Neural cell (in vitro differentiated cells): ENCODE data around the gene CSGALNACT2. TPM values are rescaled to one million over a fixed set of nuclear protein-coding genes. Genes with fewer than 3 reads are reported as not detected.

Source experiments
- H2AFZ ChIP-seq: fragments of 200-600, 300-800 bp; sonication (generic), shearing (Covaris generic); 2 replicates; pipeline ENCODE4 v1.6.0; 2014; ENCODE audit warnings: low read depth, mild to moderate bottlenecking, antibody characterized with exemption, low read length, moderate library complexity
- H3F3A ChIP-seq: fragments of 200-600 bp; shearing (Covaris generic); 2 replicates; pipeline ENCODE4 v1.6.1; 2016; ENCODE audit warnings: mild to moderate bottlenecking, moderate library complexity, mixed read lengths, antibody characterized with exemption, low read length; ENCODE audit not compliant: insufficient read depth, poor library complexity, severe bottlenecking
- H3K27ac ChIP-seq: fragments of 200-600, 300-800 bp; sonication (generic), shearing (Covaris generic); 2 replicates; pipeline ENCODE4 v1.5.1; 2014; ENCODE audit warnings: mild to moderate bottlenecking, low read length, moderate library complexity
- H3K27me3 ChIP-seq: fragments of 300-800, 200-600 bp; sonication (generic), shearing (Covaris generic); 2 replicates; pipeline ENCODE4 v1.6.0; 2014; ENCODE audit warnings: mild to moderate bottlenecking, low read depth, low read length, moderate library complexity; ENCODE audit not compliant: insufficient read depth
- H3K36me3 ChIP-seq: fragments of 300-800, 200-600 bp; sonication (generic), shearing (Covaris generic); 2 replicates; pipeline ENCODE4 v1.5.1; 2014; ENCODE audit warnings: mild to moderate bottlenecking, antibody characterized with exemption, low read length, moderate library complexity; ENCODE audit not compliant: insufficient read depth
- H3K4me2 ChIP-seq: fragments of 300-800, 200-600 bp; sonication (generic), shearing (Covaris generic); 2 replicates; pipeline ENCODE4 v1.6.0; 2014; ENCODE audit warnings: mild to moderate bottlenecking, low read length
- H3K4me3 ChIP-seq: fragments of 300-800, 200-600 bp; sonication (generic), shearing (Covaris generic); 2 replicates; pipeline ENCODE4 v1.5.1; 2014; ENCODE audit warnings: mild to moderate bottlenecking, low read length, moderate library complexity
- H3K79me2 ChIP-seq: fragments of 200-600 bp; shearing (Covaris generic); replicated peaks from 2 replicates; pipeline ENCODE4 v1.6.0; 2014; ENCODE audit warnings: mild to moderate bottlenecking, low read length, moderate library complexity; ENCODE audit not compliant: insufficient read depth
- H3K9ac ChIP-seq: fragments of 300-800, 200-600 bp; sonication (generic), shearing (Covaris generic); 2 replicates; pipeline ENCODE4 v1.6.1; 2016; ENCODE audit warnings: mild to moderate bottlenecking, low read length, mixed read lengths
- H3K9me2 ChIP-seq: fragments of 200-600 bp; shearing (Covaris generic); 2 replicates; pipeline ENCODE4 v1.6.1; 2016; ENCODE audit warnings: mild to moderate bottlenecking, low read length, mixed read lengths; ENCODE audit not compliant: insufficient read depth
- H3K9me3 ChIP-seq: fragments of 200-600, 300-800 bp; sonication (generic), shearing (Covaris generic); 2 replicates; pipeline ENCODE4 v1.6.1; 2016; ENCODE audit warnings: mild to moderate bottlenecking, mixed run types, low read length, moderate library complexity, mixed read lengths
- H4K20me1 ChIP-seq: fragments of 200-600 bp; shearing (Covaris generic); 2 replicates; pipeline ENCODE4 v1.6.1; 2016; ENCODE audit warnings: mild to moderate bottlenecking, mixed run types; ENCODE audit not compliant: insufficient read depth
- EP300 ChIP-seq: fragments of 450-650 bp; conservative IDR thresholded peaks from 2 replicates; pipeline ENCODE4 v1.6.1; 2014; ENCODE audit warnings: antibody characterized with exemption, mild to moderate bottlenecking, moderate library complexity; ENCODE audit not compliant: poor library complexity, severe bottlenecking
- EZH2 ChIP-seq: fragments of 200-600, 300-800 bp; shearing (Covaris generic), sonication (generic); IDR thresholded peaks from 2 replicates; pipeline ENCODE4 v1.6.1; 2014; ENCODE audit warnings: antibody characterized with exemption, low read length, borderline replicate concordance, mild to moderate bottlenecking; ENCODE audit not compliant: insufficient read depth, poor library complexity, severe bottlenecking
- MXI1 ChIP-seq: fragments of 450-650 bp; conservative IDR thresholded peaks from 2 replicates; pipeline ENCODE4 v1.6.1; 2014; ENCODE audit warnings: antibody characterized with exemption, mild to moderate bottlenecking; ENCODE audit not compliant: poor library complexity, severe bottlenecking
- POLR2AphosphoS5 ChIP-seq: IDR thresholded peaks from 2 replicates; pipeline ENCODE4 v1.6.1; 2012
- RAD21 ChIP-seq: fragments of 450-650 bp; conservative IDR thresholded peaks from 2 replicates; pipeline ENCODE4 v1.6.1; 2014; ENCODE audit warnings: antibody characterized with exemption, mild to moderate bottlenecking, moderate library complexity
- SMC3 ChIP-seq: fragments of 450-650 bp; conservative IDR thresholded peaks from 2 replicates; pipeline ENCODE4 v1.6.1; 2014; ENCODE audit warnings: antibody characterized with exemption, mild to moderate bottlenecking, moderate library complexity; ENCODE audit not compliant: poor library complexity
- TAF1 ChIP-seq: IDR thresholded peaks from 2 replicates; pipeline ENCODE4 v1.6.1; 2012; ENCODE audit warnings: low read depth
- polyA plus RNA-seq: library from polyadenylated mRNA; depleted of rRNA; stranded (reverse); fragments of >200 nt; gene quantifications from 2 replicates; pipeline ENCODE4 v1.2.3, GENCODE V29; 2014
- TF ChIP-seq, protein P1 (sequence below): IDR thresholded peaks from 2 replicates; pipeline ENCODE4 v1.6.1; 2012; ENCODE audit warnings: borderline replicate concordance
- TF ChIP-seq, protein P2 (sequence below): fragments of 450-650 bp; IDR thresholded peaks from 2 replicates; pipeline ENCODE4 v1.5.1; 2014; ENCODE audit warnings: antibody characterized with exemption, mild to moderate bottlenecking, moderate library complexity; ENCODE audit not compliant: poor library complexity, severe bottlenecking

The CSGALNACT2 gene
- polyA plus RNA-seq, 1 donor from 2014 or later = 20.7 TPM

DNA sequence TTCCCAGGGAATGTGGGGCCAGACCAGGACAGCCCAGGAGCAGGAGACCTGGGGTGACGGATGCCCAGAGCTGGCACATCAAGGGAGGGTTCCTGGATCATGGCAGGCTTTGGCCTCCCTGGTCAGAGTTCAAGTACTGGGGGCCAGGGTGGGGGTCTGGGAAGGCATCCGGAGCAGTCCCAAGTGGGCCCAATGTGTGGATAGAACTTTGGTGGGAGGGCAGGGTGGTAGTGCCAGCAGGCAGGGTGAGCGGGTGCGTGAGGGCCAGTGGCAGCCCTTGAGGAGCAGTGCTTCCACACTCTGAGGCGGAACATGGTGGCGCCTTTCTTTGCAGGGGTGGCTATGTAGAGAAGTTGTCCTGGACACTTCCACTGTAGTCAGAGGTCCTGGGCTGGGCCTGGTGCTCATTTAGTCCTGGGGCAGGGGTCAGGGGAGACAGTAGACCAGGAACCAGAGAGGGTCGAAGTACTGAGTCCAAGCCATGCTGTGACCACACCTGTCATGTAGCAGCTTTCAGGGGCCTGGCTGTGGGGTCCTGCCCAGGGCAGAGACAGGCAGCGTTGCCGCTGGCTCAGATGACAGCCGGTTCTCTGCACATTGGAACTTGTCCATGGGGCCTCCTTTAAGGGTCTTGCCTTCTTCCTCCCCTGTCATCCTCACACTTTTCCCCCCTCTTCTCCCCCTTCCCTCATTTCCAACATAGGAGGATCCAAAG lies 22.2 kb upstream of the CSGALNACT2 start:
- Histone ChIP-seq H3K9ac (no peak overlapping the region), H2AFZ (no peak overlapping the region), H3F3A (no peaks in the 10 kb centered on the region), H3K9me3 (no peaks in the 10 kb centered on the region), H3K36me3 (no peaks in the 10 kb centered on the region), H4K20me1 (no peaks in the 10 kb centered on the region), H3K27me3 (no peaks in the 10 kb centered on the region), H3K4me2 (no peak overlapping the region), H3K27ac (no peak overlapping the region), H3K79me2 (no peaks in the 10 kb centered on the region), H3K9me2 (no peaks in the 10 kb centered on the region), H3K4me3 (no peak overlapping the region)
- TF ChIP-seq, protein P1, sequence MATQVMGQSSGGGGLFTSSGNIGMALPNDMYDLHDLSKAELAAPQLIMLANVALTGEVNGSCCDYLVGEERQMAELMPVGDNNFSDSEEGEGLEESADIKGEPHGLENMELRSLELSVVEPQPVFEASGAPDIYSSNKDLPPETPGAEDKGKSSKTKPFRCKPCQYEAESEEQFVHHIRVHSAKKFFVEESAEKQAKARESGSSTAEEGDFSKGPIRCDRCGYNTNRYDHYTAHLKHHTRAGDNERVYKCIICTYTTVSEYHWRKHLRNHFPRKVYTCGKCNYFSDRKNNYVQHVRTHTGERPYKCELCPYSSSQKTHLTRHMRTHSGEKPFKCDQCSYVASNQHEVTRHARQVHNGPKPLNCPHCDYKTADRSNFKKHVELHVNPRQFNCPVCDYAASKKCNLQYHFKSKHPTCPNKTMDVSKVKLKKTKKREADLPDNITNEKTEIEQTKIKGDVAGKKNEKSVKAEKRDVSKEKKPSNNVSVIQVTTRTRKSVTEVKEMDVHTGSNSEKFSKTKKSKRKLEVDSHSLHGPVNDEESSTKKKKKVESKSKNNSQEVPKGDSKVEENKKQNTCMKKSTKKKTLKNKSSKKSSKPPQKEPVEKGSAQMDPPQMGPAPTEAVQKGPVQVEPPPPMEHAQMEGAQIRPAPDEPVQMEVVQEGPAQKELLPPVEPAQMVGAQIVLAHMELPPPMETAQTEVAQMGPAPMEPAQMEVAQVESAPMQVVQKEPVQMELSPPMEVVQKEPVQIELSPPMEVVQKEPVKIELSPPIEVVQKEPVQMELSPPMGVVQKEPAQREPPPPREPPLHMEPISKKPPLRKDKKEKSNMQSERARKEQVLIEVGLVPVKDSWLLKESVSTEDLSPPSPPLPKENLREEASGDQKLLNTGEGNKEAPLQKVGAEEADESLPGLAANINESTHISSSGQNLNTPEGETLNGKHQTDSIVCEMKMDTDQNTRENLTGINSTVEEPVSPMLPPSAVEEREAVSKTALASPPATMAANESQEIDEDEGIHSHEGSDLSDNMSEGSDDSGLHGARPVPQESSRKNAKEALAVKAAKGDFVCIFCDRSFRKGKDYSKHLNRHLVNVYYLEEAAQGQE = no peak
- TF ChIP-seq SMC3 (no peak), MXI1 (no peak), POLR2AphosphoS5 (no peak), RAD21 (no peak), TAF1 (no peak), EP300 (no peak), EZH2 (no peak)
- TF ChIP-seq, protein P2, sequence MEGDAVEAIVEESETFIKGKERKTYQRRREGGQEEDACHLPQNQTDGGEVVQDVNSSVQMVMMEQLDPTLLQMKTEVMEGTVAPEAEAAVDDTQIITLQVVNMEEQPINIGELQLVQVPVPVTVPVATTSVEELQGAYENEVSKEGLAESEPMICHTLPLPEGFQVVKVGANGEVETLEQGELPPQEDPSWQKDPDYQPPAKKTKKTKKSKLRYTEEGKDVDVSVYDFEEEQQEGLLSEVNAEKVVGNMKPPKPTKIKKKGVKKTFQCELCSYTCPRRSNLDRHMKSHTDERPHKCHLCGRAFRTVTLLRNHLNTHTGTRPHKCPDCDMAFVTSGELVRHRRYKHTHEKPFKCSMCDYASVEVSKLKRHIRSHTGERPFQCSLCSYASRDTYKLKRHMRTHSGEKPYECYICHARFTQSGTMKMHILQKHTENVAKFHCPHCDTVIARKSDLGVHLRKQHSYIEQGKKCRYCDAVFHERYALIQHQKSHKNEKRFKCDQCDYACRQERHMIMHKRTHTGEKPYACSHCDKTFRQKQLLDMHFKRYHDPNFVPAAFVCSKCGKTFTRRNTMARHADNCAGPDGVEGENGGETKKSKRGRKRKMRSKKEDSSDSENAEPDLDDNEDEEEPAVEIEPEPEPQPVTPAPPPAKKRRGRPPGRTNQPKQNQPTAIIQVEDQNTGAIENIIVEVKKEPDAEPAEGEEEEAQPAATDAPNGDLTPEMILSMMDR = no peak

DNA sequence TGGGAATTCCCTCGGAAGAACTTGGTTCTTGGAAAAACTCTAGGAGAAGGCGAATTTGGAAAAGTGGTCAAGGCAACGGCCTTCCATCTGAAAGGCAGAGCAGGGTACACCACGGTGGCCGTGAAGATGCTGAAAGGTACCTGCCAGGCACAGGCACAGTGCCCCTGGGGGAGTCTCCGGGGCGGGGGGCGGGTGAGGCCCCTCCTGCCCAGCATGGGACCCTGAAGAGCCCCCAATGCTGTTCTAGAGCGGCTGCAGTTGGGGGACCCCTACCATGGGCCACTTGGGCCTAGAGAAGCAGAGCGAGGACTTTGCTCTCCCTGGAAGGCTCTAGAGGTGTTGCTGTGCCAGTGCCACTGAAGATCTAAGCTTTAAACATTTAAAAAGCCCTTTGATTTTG lies 21.6 kb upstream of the CSGALNACT2 start:
- Histone ChIP-seq H3F3A (no peaks in the 10 kb centered on the region), H3K79me2 (no peaks in the 10 kb centered on the region), H3K36me3 (no peaks in the 10 kb centered on the region), H4K20me1 (no peaks in the 10 kb centered on the region), H3K4me2 (no peak overlapping the region), H3K9ac (no peak overlapping the region), H2AFZ (no peak overlapping the region), H3K9me3 (no peaks in the 10 kb centered on the region), H3K9me2 (no peaks in the 10 kb centered on the region), H3K27ac (no peak overlapping the region), H3K27me3 (no peaks in the 10 kb centered on the region), H3K4me3 (no peak overlapping the region)
- no peak for TF ChIP-seq MXI1
- TF ChIP-seq TAF1 = no peak
- no peak for TF ChIP-seq EZH2
- no peak for TF ChIP-seq POLR2AphosphoS5
- TF ChIP-seq, protein P2 = no peak
- TF ChIP-seq RAD21 = no peak
- no peak for TF ChIP-seq EP300
- TF ChIP-seq, protein P1 = no peak
- TF ChIP-seq SMC3 = no peak
